Karpas-422 (cell line): ENCODE data around the gene ITGA2B. TPM values are rescaled to one million over a fixed set of nuclear protein-coding genes. Genes with fewer than 3 reads are reported as not detected.
A peak's percentile ranks its signal among the peaks of the same experiment; 100 is the strongest.
"Not testable (repeated sequence)": the region's sequence is repeated elsewhere in the genome, so short reads cannot be mapped to it uniquely, and the experiment has no call there.

Experiments used
- DNase-seq: peaks from one replicate; pipeline ENCODE4 v3.0.0-alpha.2; 2015
- H2AFZ ChIP-seq: fragments of 200-600 bp; sonication (generic); 2 replicates; pipeline ENCODE4 v1.6.1; 2014; ENCODE audit warnings: antibody characterized with exemption, low read length, mixed read lengths
- H3K27ac ChIP-seq: fragments of 200-600 bp; sonication (generic); 2 replicates; pipeline ENCODE4 v1.5.1; 2014; ENCODE audit warnings: mild to moderate bottlenecking, low read length, moderate library complexity
- H3K27me3 ChIP-seq: fragments of 200-600 bp; sonication (generic); 2 replicates; pipeline ENCODE4 v1.6.1; 2014; ENCODE audit warnings: low read length, mixed read lengths
- H3K36me3 ChIP-seq: fragments of 200-600 bp; sonication (generic); 2 replicates; pipeline ENCODE4 v1.6.1; 2014; ENCODE audit warnings: low read length, mixed read lengths; ENCODE audit not compliant: insufficient read depth
- H3K4me1 ChIP-seq: fragments of 200-600 bp; sonication (generic); 2 replicates; pipeline ENCODE4 v1.6.1; 2014; ENCODE audit warnings: mild to moderate bottlenecking, low read length, mixed read lengths
- H3K4me2 ChIP-seq: fragments of 200-600 bp; sonication (generic); 2 replicates; pipeline ENCODE4 v1.6.1; 2014; ENCODE audit warnings: low read length, low read depth, mild to moderate bottlenecking; ENCODE audit not compliant: poor library complexity, severe bottlenecking
- H3K4me3 ChIP-seq: fragments of 200-600 bp; sonication (generic); 2 replicates; pipeline ENCODE4 v1.5.1; 2014; ENCODE audit warnings: mild to moderate bottlenecking, antibody characterized with exemption, low read length, mixed read lengths
- H3K79me2 ChIP-seq: fragments of 200-600 bp; sonication (generic); 2 replicates; pipeline ENCODE4 v1.6.1; 2014; ENCODE audit warnings: mild to moderate bottlenecking, low read length, mixed read lengths
- H3K9ac ChIP-seq: fragments of 200-600 bp; sonication (generic); 2 replicates; pipeline ENCODE4 v1.6.0; 2014; ENCODE audit warnings: low read length
- H3K9me2 ChIP-seq: fragments of 200-600 bp; sonication (generic), shearing (Covaris generic); replicated peaks from 2 replicates; pipeline ENCODE4 v1.6.0; 2014; ENCODE audit warnings: mild to moderate bottlenecking, low read length, moderate library complexity; ENCODE audit not compliant: insufficient read depth
- H3K9me3 ChIP-seq: fragments of 300-700, 200-600 bp; sonication (generic); 2 replicates; pipeline ENCODE4 v1.6.1; 2014; ENCODE audit warnings: low read length, mixed read lengths
- H4K20me1 ChIP-seq: fragments of 200-600 bp; sonication (generic); 2 replicates; pipeline ENCODE4 v1.6.1; 2014; ENCODE audit warnings: mild to moderate bottlenecking, antibody characterized with exemption, low read length, low read depth; ENCODE audit not compliant: insufficient read depth
- total RNA-seq: library from RNA; depleted of rRNA; stranded (reverse); fragments of >200 nt; shearing (Covaris generic); gene quantifications from 2 replicates; pipeline ENCODE4 v1.2.3, GENCODE V29; 2014; ENCODE audit warnings: low replicate concordance

The ITGA2B gene
- total RNA-seq, 1 experiment from 2014 or later, result 0.26 TPM

- Histone ChIP-seq H3K27me3 (no peaks in the 10 kb centered on the region), H3K79me2 (no peaks in the 10 kb centered on the region), H3K9me2 (no peaks in the 10 kb centered on the region), H3K9ac (no peak overlapping the region), H3K36me3 (peaks cover 15% of the 10 kb centered on the region; the same call in 1 of the 2 replicates), H3K4me1 (peaks cover 3% of the 10 kb centered on the region), H3K4me2 (no peak overlapping the region), H3K27ac (no peak overlapping the region), H3K9me3 (no peaks in the 10 kb centered on the region), H3K4me3 (no peak overlapping the region), H4K20me1 (no peaks in the 10 kb centered on the region), H2AFZ (no peak overlapping the region)
- DNase-seq, result no peak
Observed at GRCh38 chr17:44397479-44398440, 8.3 kb upstream of the ITGA2B start.

GRCh38 chr17:44396946-44397345, 7.5 kb upstream of the ITGA2B start:
- no peaks in the 10 kb centered on the region for H3K9me3 ChIP-seq
- DNase-seq, result no peak
- H3K9me2 ChIP-seq, result no peaks in the 10 kb centered on the region
- peaks cover 12% of the 10 kb centered on the region; the same call in 1 of the 2 replicates for H3K36me3 ChIP-seq
- no peak overlapping the region for H3K4me3 ChIP-seq
- H4K20me1 ChIP-seq, result no peaks in the 10 kb centered on the region
- no peak overlapping the region for H3K9ac ChIP-seq
- no peaks in the 10 kb centered on the region for H3K4me1 ChIP-seq
- no peak overlapping the region for H3K27ac ChIP-seq
- no peaks in the 10 kb centered on the region for H3K79me2 ChIP-seq
- H3K4me2 ChIP-seq, result no peak overlapping the region
- no peak overlapping the region for H2AFZ ChIP-seq
- no peaks in the 10 kb centered on the region for H3K27me3 ChIP-seq

GRCh38 chr17:44394833-44395232, 5.4 kb upstream of the ITGA2B start:
- no peak overlapping the region for H3K9ac ChIP-seq

DNA sequence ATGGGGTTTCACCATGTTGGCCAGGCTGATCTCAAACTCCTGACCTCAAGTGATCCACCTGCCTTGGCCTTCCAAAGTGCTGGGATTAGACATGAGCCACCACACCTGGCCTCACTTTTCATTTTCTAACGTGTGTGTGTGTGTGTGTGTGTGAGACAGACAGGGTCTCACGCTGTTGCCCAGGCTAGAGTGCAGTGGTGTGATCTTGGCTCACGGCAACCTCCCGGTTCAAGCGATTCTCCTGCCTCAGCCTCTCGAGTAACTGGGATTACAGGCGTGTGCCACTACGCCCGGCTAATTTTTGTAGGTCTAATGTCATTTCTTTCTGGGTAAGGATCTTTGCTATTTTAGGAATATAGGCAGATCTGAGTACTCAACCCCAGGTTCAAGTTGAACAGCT, 4.7 kb upstream of the ITGA2B start:
- not testable (repeated sequence) for H3K27me3 ChIP-seq, H3K79me2 ChIP-seq, H3K9me2 ChIP-seq, H3K27ac ChIP-seq, H3K36me3 ChIP-seq, H2AFZ ChIP-seq, H4K20me1 ChIP-seq, H3K4me1 ChIP-seq, H3K4me2 ChIP-seq, H3K9me3 ChIP-seq, H3K9ac ChIP-seq, DNase-seq, H3K4me3 ChIP-seq

More at GRCh38 chr17:44394833-44395232, 5.4 kb upstream of the ITGA2B start:
- no peaks in the 10 kb centered on the region for H3K79me2 ChIP-seq
- DNase-seq, result no peak
- H3K9me2 ChIP-seq, result no peaks in the 10 kb centered on the region
- no peak overlapping the region for H3K4me3 ChIP-seq
- no peaks in the 10 kb centered on the region for H3K4me1 ChIP-seq
- no peaks in the 10 kb centered on the region for H3K9me3 ChIP-seq
- H3K4me2 ChIP-seq, result no peak overlapping the region
- H2AFZ ChIP-seq, result no peak overlapping the region
- peaks cover 9% of the 10 kb centered on the region; the same call in 1 of the 2 replicates for H3K36me3 ChIP-seq
- H3K27ac ChIP-seq, result no peak overlapping the region
- no peaks in the 10 kb centered on the region for H4K20me1 ChIP-seq
- no peaks in the 10 kb centered on the region for H3K27me3 ChIP-seq

GRCh38 chr17:44390250-44390870, 911 bp upstream of the ITGA2B start:
- Histone ChIP-seq H2AFZ (no peak overlapping the region), H3K9me2 (no peaks in the 10 kb centered on the region), H3K36me3 (no peaks in the 10 kb centered on the region), H3K4me2 (no peak overlapping the region), H3K9ac (no peak overlapping the region), H3K9me3 (no peaks in the 10 kb centered on the region), H3K4me3 (no peak overlapping the region), H3K27me3 (no peaks in the 10 kb centered on the region), H4K20me1 (no peaks in the 10 kb centered on the region), H3K4me1 (peaks cover 8% of the 10 kb centered on the region), H3K79me2 (no peaks in the 10 kb centered on the region), H3K27ac (no peak overlapping the region)
- DNase-seq, result no peak

DNA sequence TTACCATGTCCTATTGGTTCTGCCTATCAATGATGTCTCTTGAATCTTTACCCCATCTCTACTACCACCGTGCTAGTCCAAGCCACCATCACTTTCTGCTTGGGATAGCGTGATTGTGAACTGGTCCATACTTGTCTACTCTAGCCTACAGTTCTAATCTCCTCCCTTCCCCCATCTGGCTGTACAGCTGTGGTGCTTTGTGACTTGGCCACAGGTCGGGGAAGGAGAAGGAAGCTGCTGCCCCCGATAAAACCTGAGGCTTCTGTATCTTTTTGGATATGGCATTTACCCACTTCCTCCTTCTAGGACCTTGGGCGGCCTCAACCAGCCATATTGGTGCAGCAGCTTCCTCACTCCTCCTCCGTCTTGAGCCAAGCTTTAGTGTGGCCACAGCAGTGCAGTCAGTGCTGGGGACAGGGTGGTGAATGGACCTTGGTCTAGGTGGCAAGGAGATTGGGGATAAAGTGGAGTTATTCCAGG, 314 bp upstream of the ITGA2B start:
- H3K27me3 ChIP-seq, result no peaks in the 10 kb centered on the region
- H3K4me2 ChIP-seq, result no peak overlapping the region
- no peak overlapping the region for H3K4me3 ChIP-seq
- no peaks in the 10 kb centered on the region for H3K79me2 ChIP-seq
- no peaks in the 10 kb centered on the region for H3K9me3 ChIP-seq
- no peak overlapping the region for H2AFZ ChIP-seq
- no peak overlapping the region for H3K27ac ChIP-seq
- no peak for DNase-seq
- no peaks in the 10 kb centered on the region for H3K9me2 ChIP-seq
- no peak overlapping the region for H3K9ac ChIP-seq
- no peaks in the 10 kb centered on the region for H3K36me3 ChIP-seq
- H4K20me1 ChIP-seq, result no peaks in the 10 kb centered on the region
- H3K4me1 ChIP-seq, result peaks cover 12% of the 10 kb centered on the region

- Histone ChIP-seq H3K4me2 (no peak overlapping the region), H3K27me3 (no peaks in the 10 kb centered on the region), H3K4me1 (peaks cover 12% of the 10 kb centered on the region), H3K36me3 (no peaks in the 10 kb centered on the region), H3K79me2 (no peaks in the 10 kb centered on the region), H2AFZ (no peak overlapping the region), H3K9me3 (no peaks in the 10 kb centered on the region), H3K4me3 (no peak overlapping the region), H4K20me1 (no peaks in the 10 kb centered on the region), H3K27ac (no peak overlapping the region), H3K9ac (no peak overlapping the region), H3K9me2 (no peaks in the 10 kb centered on the region)
- DNase-seq, result no peak
Observed at GRCh38 chr17:44387804-44388203, 1.6 kb downstream of the ITGA2B start.

DNA sequence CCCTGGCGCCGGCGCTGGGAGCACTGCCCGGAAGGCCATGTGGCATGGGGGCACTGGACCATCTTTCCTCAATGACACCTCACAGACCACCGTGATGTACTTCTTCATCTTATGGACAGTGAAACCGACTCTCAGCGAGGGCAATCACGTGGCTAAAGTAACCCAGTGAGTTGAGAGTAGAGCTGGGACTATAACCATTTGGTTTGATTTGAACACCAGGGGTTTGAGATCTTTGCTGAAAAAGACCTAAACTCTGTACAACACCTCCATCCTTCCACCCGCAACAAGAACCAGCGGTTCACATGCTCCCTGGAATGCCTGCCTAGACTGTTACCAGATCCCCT, 3.3 kb downstream of the ITGA2B start:
- Histone ChIP-seq H3K4me3 (peak overlapping the region; percentile 64; the same call in 1 of the 2 replicates), H3K4me2 (peak overlapping the region; percentile 79), H3K27ac (no peak overlapping the region), H3K9me2 (no peaks in the 10 kb centered on the region), H3K27me3 (no peaks in the 10 kb centered on the region), H3K9me3 (no peaks in the 10 kb centered on the region), H3K9ac (peak overlapping the region; percentile 68; the same call in 1 of the 2 replicates), H3K4me1 (peaks cover 12% of the 10 kb centered on the region), H2AFZ (no peak overlapping the region), H4K20me1 (no peaks in the 10 kb centered on the region), H3K79me2 (no peaks in the 10 kb centered on the region), H3K36me3 (no peaks in the 10 kb centered on the region)
- no peak for DNase-seq
